NCI-H446 (cell line): ENCODE measurements around the gene TGFB2.

ENCODE experiments used
- DNase-seq, 2 experiments: peaks; one replicate each; lab custom pipeline; 2025; lab: John Stamatoyannopoulos, UW

TGFB2 gene

DNA sequence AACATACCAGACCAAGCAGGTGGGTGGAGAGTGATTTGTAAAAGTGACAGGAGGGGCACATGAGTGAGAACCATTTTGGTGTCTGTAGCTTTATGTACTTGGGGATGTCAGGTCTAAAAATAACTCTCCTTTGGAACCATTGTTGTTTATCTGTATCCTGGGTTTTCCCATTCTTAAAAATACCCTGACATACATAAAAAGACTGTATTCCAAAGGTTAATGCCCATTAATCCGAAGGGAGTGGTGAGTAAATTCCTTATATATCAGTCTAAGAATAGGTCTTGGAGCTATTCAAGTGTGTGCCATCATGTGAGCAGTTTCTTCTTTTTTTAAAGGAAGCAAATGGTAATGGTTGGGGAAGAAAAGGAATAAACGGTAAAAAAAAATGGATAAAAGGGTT, 117.5 kb downstream of the TGFB2 start:
- DNase-seq: no peak

DNA sequence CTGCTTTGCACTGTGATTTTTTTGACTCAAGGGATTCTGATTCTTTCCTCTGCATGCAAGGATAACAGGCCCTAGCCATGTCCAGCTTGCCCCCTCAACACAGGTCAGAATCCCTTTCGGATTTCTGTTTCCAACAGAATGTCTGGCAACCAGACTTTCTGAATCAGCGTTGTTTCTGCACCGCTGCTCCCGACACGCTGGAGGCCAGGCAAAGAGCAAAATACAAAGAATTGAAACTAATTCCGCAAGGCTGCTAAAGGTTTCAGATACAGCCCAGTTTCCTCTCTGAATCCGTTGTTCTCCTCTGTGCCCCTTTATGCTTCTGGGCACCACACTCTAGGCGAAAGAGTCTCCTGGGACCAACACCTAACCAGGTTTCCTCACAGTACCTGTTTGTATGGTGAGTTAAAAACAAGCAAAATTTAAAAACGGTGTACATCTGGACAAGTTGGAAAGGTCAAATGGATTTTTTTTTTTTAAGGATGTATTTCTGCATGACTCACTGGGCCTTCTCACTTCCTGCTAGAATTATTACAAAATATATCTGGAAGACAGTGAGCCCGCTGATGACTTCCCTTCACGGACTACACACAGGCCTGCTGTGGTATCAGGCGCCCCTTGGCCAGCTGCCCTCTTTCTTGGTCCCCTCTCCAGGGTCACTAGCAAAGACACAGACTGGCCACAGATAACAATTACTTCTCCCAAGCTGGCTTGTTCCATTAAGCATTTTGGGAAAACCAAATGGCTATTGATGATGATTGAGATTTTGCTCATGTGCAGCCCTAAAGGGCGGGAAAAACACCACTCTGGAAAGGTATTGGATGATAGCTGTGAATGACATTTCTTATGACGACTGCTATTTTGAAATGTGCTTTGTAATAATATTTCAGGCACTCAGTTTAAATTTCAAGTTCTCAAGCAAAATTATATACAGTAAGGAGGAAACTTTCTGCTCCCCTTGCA, 118.3 kb downstream of the TGFB2 start:
- DNase-seq: peak in 1 of 2 experiments; percentile 31

GRCh38 chr1:218464871-218465270, 119.7 kb downstream of the TGFB2 start:
- DNase-seq: no peak

DNA sequence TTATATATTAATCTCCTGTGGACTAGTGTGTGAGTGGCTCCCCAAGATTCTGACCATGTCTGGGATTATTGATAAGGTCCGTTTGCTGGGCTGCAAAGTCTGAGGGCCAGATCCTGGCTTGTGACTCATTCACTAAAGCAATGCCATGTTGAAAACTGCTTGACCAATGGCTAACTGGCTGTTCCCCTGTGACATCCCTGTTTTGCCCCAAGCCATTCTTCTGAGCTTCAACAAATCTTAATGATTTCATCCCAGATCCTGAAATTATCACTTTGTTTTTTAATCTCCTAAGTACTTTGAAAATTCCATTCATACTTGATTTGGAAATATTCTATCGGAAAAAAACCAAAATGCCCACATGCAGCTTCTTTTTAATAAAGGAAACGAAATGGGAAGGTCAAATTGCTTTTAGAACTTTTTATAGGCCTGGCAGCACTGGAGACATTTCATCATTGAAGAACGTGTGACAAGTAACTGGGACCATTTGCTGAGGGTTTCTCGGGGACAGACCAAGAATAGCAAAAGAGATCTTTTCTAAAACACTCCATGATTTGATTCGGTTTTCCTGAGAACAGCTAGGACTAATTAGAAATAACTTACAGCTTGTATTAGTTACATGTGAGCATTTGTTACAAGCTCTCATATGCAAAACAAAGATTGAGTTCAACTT, 121.3 kb downstream of the TGFB2 start:
- DNase-seq: no peak

- DNase-seq: no peak
Measured at GRCh38 chr1:218467101-218468072, 122.3 kb downstream of the TGFB2 start.

- no peak for DNase-seq
Measured at GRCh38 chr1:218468711-218469110, 123.6 kb downstream of the TGFB2 start.

DNA sequence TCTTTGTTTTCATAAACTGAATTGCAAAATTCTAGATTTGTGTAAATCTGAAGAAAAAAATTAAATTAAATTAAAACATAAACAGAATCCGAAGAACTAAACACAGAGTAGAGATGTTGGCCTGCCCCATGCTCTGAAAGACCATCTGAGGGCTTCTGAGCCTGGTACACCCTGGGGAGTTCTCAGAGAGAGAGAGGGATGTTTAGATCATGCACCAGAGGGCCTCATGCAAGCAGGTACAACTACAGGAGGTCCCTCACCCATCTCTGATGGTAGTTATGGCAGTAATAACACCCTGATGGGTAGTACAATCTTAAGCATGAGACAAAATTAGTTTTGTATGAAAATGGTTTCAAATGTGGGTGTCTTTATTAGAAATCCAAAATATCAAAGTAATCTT, 127.7 kb downstream of the TGFB2 start:
- no peak for DNase-seq

DNA sequence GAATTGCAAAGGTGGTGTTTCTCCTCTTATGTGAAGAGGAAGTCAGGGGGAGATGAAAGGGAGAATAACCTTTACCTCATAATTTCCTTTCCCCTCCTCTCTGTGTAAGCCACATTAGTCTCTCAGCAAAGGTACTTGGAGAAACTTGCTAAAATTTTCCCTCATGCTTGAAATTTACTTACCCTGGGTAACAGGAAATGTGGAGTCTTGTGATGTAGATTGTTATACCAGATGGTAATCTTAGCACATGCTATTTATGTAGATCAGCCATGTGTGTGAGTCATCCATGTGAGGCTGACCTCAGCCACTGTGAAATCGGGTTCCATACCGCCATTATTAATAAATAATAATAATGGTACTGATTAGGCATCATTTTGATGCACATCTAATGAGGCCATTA, 128.4 kb downstream of the TGFB2 start:
- no peak for DNase-seq

DNA sequence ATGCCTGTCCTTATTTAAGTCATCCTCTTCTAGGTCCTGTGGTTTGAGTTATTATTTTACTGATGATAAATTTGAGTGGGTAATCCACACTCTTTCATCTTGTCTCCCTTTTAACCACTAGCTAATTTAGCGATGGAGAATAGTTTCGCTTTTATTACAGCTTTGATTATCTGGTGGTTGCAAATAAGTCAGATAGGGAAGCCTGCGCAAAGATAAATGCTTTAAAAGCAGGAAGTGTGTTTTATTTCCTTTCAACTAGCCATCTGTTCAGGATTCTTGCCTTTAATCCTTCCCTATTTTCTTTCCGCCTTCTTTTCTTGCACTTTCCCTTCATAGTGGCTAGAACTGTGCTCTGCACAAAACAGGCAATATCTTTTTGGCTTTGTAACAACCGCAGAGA, 129.0 kb downstream of the TGFB2 start:
- DNase-seq: no peak

- DNase-seq: no peak
Measured at GRCh38 chr1:218475275-218475674, 130.1 kb downstream of the TGFB2 start.

- no peak for DNase-seq
Measured at GRCh38 chr1:218475699-218476098, 130.6 kb downstream of the TGFB2 start.

DNA sequence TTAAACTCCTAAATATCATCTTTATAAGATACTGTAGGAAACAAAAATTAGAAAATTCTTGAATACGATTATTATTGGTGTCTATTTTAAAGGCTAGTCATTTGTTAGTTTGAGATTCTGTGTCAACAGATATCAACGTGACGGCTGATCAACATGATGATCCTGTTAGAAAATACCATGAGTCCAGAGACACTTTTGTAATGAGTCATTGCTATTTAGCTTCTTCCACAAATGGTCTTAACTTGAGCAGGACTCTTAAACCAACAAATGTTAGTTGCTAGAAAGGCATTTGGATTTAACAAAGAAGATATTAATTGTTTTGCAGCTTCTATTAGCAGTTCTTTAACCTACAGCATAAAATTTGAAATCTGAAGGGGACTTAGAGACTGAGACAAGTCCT, 131.2 kb downstream of the TGFB2 start:
- no peak for DNase-seq

DNA sequence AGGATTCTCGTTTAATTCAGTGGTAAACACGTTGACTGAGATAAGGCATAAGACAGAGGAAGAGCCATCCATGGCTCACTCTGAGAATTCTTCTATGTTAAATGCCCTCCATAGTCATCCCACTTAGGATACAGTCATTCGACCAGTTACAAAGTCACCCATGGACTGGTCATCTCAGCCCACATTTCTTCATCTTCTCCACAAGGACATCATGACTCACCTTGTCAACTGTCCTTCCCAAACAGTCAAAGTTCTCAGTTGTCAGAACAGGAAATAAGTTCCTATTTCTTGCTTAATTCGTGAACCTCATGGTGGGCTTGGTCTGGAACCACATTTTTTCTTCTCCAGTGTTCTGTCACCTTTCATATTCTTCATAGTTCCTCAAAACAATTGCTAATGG, 133.2 kb downstream of the TGFB2 start:
- DNase-seq: no peak

GRCh38 chr1:218479436-218480115, 134.4 kb downstream of the TGFB2 start:
- DNase-seq: no peak

- DNase-seq: no peak
Measured at GRCh38 chr1:218480137-218480536, 135.0 kb downstream of the TGFB2 start.

- DNase-seq: no peak
Measured at GRCh38 chr1:218480588-218481099, 135.5 kb downstream of the TGFB2 start.

GRCh38 chr1:218481116-218481775, 136.1 kb downstream of the TGFB2 start:
- DNase-seq: no peak

DNA sequence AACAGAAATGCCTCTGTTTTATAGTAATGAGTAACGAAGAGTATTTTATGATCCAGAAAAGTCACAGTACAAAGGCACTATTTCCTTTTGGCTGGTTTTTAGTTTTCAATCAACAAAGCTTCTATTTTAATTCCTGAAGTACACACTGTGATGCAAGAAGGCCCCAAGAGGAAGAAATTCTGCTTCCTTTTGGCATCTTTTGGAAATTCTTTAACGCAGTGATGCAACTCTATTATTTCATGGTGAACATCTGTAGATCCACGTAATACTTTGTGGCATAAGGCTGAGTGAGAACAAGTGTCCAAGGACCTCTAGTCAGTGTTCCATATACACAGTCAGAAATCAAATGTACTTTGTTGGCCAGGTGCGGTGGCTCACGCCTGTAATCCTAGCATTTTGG, 137.5 kb downstream of the TGFB2 start:
- no peak for DNase-seq

GRCh38 chr1:218485241-218485928, 140.2 kb downstream of the TGFB2 start:
- DNase-seq: no peak

GRCh38 chr1:218488531-218488930, 143.4 kb downstream of the TGFB2 start:
- DNase-seq: no peak
